C4-2B (cell line): ENCODE data around the gene PBX1.

Experiments used
- H3K27ac ChIP-seq: fragments of 450-650 bp; 2 replicates; pipeline ENCODE4 v1.5.1; 2017
- CTCF ChIP-seq: fragments of 450-650 bp; conservative IDR thresholded peaks from 2 replicates; pipeline ENCODE4 v1.5.1; 2017; ENCODE audit warnings: mild to moderate bottlenecking
- ZFX ChIP-seq: fragments of 450-650 bp; IDR thresholded peaks from 2 replicates; pipeline ENCODE4 v1.6.1; 2017

The PBX1 gene

GRCh38 chr1:164576291-164577271, 17.6 kb downstream of the PBX1 start:
- no peak overlapping the region for H3K27ac ChIP-seq
- TF ChIP-seq CTCF (no peak), ZFX (no peak)

GRCh38 chr1:164577291-164577690, 18.3 kb downstream of the PBX1 start:
- H3K27ac ChIP-seq = no peak overlapping the region
- TF ChIP-seq ZFX = no peak
- no peak for TF ChIP-seq CTCF

GRCh38 chr1:164578479-164579200, 19.7 kb downstream of the PBX1 start:
- H3K27ac ChIP-seq = no peak overlapping the region
- no peak for TF ChIP-seq ZFX
- no peak for TF ChIP-seq CTCF

- TF ChIP-seq CTCF (no peak), ZFX (no peak)
- H3K27ac ChIP-seq = no peak overlapping the region
These were observed 20.4 kb downstream of the PBX1 start for GRCh38 chr1:164579381-164579780.

- no peak for TF ChIP-seq ZFX
- TF ChIP-seq CTCF = no peak
- H3K27ac ChIP-seq = peak overlapping the region; percentile 65; the same call in 1 of the 2 replicates
These were observed 22.8 kb downstream of the PBX1 start for GRCh38 chr1:164581762-164582161.

- TF ChIP-seq CTCF (no peak), ZFX (no peak)
These were observed 24.2 kb downstream of the PBX1 start for GRCh38 chr1:164583196-164583595.

More at GRCh38 chr1:164583196-164583595, 24.2 kb downstream of the PBX1 start:
- no peak overlapping the region for H3K27ac ChIP-seq
